ENCODE data around the gene SURF1.

The SURF1 gene

DNA sequence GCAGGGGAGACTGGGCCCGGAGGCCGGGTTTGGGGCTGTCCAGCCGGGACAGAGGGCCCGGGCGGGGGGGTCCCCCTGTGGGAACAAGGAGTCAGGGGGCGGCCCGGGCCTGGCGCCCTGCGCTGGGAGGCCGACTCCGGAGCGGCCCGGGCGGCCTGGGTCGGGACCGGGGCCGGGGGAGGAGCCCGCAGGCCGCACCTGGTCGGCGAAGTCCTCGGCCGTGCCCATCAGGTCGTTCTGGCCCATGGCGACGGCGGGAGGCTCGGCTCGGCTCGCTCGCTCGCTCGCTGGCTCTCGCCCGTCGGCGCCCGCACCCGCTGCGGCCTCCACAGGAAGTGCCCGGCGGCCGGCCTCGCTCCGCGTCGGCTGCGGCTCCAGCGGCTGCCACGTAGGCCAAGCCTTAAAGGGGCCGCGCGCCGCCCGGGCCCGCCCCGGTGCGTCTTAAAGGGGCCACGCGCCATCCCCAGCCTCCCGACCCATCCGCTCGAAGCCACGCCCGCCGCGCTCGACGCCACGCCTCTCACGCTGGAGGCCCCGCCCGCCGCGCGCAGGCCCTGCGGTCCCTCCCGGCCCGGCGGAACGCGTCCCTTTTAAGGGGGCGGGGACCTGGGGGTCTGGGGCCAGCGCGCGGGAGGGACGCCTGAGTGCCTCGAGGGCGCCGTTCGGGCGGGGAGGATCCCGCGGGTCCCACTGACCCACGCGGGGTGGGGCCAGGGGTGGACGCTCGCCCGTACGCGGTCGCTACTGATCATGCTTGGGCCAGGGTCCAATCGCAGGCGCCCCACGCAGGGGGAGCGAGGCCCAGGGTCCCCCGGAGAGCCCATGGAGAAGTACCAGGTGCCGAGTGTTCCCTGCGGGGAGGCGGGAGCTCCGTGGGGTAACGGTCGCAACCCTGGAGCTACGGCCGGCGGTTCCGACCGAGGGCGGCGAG, 19.7 kb upstream of the SURF1 start, which contains the start of the genes STKLD1 and SURF4:
STKLD1 (plus strand) TSS at position 643 of the 931 bp plus-strand sequence; CDS start at position 751, 108 bp downstream.
SURF4 (minus strand) TSS at position 337 of the 931 bp plus-strand sequence; CDS start at position 246, 91 bp downstream.
- DNase-seq (ENCODE audit: low spot score), result peak; percentile 96
- Histone ChIP-seq H3K27ac (peak within 1 kb of the TSS; percentile 95 to 97), H3K4me3 (peak within 1 kb of the TSS; percentile 99)
- TF ChIP-seq, protein P1, sequence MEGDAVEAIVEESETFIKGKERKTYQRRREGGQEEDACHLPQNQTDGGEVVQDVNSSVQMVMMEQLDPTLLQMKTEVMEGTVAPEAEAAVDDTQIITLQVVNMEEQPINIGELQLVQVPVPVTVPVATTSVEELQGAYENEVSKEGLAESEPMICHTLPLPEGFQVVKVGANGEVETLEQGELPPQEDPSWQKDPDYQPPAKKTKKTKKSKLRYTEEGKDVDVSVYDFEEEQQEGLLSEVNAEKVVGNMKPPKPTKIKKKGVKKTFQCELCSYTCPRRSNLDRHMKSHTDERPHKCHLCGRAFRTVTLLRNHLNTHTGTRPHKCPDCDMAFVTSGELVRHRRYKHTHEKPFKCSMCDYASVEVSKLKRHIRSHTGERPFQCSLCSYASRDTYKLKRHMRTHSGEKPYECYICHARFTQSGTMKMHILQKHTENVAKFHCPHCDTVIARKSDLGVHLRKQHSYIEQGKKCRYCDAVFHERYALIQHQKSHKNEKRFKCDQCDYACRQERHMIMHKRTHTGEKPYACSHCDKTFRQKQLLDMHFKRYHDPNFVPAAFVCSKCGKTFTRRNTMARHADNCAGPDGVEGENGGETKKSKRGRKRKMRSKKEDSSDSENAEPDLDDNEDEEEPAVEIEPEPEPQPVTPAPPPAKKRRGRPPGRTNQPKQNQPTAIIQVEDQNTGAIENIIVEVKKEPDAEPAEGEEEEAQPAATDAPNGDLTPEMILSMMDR (IDR thresholded peaks at IDR 0.05), result no peak

DNA sequence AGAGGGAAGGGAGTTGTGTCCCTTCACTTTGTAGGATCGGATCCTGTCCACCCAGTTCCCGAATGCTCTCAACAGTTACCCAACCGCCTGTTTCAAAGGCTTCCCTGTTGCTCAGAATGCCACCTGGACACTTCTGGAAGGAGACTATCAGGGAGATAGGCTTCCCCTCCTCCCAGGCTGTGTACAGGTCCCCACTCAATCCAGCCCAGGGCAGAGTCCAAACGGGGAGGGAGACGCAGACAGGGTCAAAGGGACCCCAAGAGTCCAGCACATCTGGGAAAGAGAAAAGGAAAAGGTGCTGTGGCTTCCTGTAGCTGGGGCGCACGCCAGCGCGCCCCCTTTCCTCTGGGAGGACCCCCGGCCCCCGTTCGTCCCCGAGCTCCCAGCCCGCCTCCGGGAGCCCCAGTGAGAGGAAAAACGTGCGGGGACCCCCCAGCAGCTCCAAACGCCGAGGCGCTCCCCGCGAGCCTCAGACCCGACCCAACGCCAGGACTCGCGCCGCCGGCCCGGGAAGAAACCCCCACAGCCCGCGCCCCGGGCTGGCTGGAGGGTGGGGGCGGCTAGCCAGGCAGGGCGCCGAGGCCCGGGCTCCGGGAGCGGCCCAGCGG, 18.9 kb upstream of the SURF1 start:
- DNase-seq (ENCODE audit: low spot score), result no peak
- peak overlapping the region; percentile 99 for H3K4me3 ChIP-seq
- TF ChIP-seq, protein P1 (IDR thresholded peaks at IDR 0.05), result no peak
- peak overlapping the region; percentile 95 to 97 for H3K27ac ChIP-seq

DNA sequence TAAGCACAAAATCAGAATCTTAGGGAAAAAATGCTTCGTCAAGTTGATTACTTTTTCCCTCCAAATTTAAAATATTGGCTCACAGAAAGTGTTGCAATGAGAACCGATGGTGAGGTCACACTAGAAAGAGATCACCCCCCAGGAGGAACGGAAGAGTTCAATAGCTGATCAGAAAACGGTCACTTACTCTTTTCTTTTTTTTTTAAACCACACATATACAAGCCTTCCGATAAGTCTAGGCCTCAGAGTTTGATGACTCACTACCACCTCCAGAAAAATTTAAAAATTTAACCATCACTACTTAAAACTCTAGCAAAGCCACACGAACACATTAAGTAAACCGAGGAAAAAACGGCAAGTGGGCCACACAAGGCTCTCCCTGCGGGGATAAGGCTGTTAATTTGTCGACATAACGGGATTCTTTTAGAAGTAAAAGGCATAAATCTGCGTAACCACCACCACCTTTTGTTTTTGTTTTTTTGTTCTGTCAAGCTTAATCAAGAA, 18.4 kb upstream of the SURF1 start:
- no peak for DNase-seq (ENCODE audit: low spot score)
- TF ChIP-seq, protein P1 (IDR thresholded peaks at IDR 0.05), result no peak
- H3K4me3 ChIP-seq, result peak overlapping the region; percentile 99
- peak overlapping the region; percentile 95 to 97 for H3K27ac ChIP-seq

DNA sequence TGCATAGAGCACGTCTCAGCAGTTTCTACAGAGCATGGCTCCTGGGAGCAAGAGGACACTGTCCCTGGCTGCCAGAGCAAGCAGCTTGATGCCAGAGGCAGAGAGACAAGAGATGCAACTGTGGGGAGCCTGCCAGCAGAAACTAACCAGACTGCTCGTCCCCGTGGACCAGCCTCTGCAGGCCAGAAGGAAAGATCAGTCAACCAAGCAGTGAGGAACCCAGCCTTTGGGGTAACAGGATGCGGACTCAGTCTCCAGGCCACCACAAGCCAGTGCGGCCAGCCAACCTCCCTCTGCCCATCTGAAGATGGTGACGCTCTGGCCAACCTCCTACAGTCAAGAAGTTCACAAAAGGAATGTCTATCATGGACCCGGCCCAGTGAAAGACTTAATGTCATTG, 15.9 kb upstream of the SURF1 start:
- TF ChIP-seq, protein P1 (IDR thresholded peaks at IDR 0.05), result no peak
- peak overlapping the region; percentile 18 for H3K4me3 ChIP-seq
- no peak overlapping the region for H3K27ac ChIP-seq
- no peak for DNase-seq (ENCODE audit: low spot score)

DNA sequence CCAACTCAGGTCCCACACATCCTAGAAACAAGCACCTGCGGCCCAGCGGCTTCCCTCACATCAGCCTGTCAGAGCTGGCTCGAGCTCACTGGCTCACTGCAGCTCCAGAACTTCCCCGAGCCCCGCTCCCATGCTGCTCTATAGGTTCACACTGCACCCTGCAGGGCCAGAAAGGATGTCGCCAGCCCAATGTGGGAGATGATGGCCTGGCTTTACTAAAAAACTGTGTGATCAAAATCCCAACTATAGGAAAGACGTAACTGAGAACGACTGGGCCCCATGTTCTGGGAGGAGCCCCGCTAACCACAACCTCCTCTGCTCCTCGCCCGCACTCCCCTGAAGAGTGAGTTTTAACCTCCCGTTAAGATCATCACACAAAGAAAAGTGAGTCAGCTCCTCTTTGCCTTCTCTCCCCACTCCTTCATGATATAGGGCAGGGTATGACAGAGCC, 15.0 kb upstream of the SURF1 start:
- DNase-seq (ENCODE audit: low spot score), result no peak
- Histone ChIP-seq H3K27ac (no peak overlapping the region), H3K4me3 (peak overlapping the region; percentile 18)
- TF ChIP-seq, protein P1 (IDR thresholded peaks at IDR 0.05), result no peak

DNA sequence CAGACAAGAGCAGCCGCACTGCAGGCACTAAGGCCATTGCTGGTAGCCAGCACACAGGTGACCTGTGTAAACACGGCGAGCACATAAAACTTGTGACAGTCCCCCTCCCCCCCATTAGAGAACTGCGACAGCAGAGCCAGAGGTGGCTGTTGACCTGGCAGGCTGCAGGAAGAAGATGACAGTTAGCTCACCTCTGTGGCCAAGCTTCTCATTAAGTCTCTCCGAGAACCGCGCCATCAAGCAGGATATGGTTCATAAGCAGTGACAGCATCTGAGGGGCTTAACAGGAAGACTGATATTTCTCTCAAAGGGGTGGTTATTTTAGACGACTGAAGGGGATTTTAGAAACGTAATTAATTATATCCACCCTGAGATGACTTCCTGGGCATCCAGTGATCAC, 14.4 kb upstream of the SURF1 start:
- Histone ChIP-seq H3K4me3 (no peak overlapping the region), H3K27ac (no peak overlapping the region)
- no peak for DNase-seq (ENCODE audit: low spot score)
- TF ChIP-seq, protein P1 (IDR thresholded peaks at IDR 0.05), result no peak

All from coronary artery (tissue), 2 donors.